Endothelial cell of umbilical vein (primary cell): ENCODE measurements around the gene D2HGDH.

ENCODE experiments used
- CTCF ChIP-seq, 2 donors: IDR thresholded peaks; 1 replicate in 1 of 2; 2 replicates in 1 of 2; pipeline ENCODE4 v1.5.1; 2011; ENCODE audit warnings: low read length in 2 of 2, mild to moderate bottlenecking in 2 of 2, moderate library complexity in 2 of 2, control low read depth in 1 of 2, inconsistent platforms in 1 of 2, low read depth in 1 of 2; ENCODE audit not compliant: insufficient read depth in 1 of 2; ENCODE audit errors: extremely low read depth in 1 of 2
- JUN ChIP-seq: IDR thresholded peaks from 2 replicates; pipeline ENCODE4 v1.6.1; 2011; ENCODE audit warnings: borderline replicate concordance, low read depth; ENCODE audit not compliant: insufficient read length, insufficient read depth

DNA sequence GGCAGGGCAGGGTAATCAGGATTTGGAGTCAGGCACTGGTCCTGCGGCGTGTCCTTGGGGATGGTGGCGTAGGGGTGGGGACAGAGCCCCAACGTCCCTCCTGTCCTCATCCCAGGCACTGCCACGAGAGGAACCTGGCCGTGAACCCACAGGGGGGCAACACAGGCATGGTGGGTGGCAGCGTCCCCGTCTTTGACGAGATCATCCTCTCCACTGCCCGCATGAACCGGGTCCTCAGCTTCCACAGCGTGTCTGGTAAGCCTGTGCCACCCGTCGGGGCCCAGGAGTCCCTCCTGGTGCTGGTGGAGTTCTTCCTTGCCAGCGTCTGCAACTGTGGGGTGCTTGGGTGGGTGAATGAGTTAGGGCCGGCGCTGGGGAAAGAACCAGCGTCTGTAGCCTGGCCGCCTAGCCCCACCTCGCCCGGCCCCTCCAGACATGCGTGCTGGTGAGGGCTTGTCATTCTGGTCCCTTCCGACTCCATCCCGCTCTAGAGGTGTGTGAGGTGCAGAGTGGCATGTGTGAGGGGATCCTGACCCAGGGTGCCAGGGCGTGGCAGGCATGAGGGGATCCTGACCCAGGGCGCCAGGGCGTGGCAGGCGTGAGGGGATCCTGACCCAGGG lies 8.0 kb downstream of the D2HGDH start:
- TF ChIP-seq CTCF (IDR thresholded peaks at IDR 0.05; ENCODE audit: extremely low read depth in 1 of 2, insufficient read depth in 1 of 2, low read depth in 1 of 2, low read length in 2 of 2) = no peak
- no peak for TF ChIP-seq JUN
